ENCODE results near the gene KHDRBS1. TPM values are rescaled to one million over a fixed set of nuclear protein-coding genes. Genes with fewer than 3 reads are reported as not detected.
"Not testable (repeated sequence)": the region's sequence is repeated elsewhere in the genome, so short reads cannot be mapped to it uniquely, and the experiment has no call there.

KHDRBS1 gene
- total RNA-seq, 1 donor from 2014 or later = 79.5 TPM

- DNase-seq = no peak
- no peaks in the 10 kb centered on the region for H3K36me3 ChIP-seq
- H3K27ac ChIP-seq = peak overlapping the region; percentile 37
- H3K27me3 ChIP-seq (ENCODE audit: low read depth) = no peaks in the 10 kb centered on the region
- no peak overlapping the region for H3K4me3 ChIP-seq
- TF ChIP-seq, protein P1, sequence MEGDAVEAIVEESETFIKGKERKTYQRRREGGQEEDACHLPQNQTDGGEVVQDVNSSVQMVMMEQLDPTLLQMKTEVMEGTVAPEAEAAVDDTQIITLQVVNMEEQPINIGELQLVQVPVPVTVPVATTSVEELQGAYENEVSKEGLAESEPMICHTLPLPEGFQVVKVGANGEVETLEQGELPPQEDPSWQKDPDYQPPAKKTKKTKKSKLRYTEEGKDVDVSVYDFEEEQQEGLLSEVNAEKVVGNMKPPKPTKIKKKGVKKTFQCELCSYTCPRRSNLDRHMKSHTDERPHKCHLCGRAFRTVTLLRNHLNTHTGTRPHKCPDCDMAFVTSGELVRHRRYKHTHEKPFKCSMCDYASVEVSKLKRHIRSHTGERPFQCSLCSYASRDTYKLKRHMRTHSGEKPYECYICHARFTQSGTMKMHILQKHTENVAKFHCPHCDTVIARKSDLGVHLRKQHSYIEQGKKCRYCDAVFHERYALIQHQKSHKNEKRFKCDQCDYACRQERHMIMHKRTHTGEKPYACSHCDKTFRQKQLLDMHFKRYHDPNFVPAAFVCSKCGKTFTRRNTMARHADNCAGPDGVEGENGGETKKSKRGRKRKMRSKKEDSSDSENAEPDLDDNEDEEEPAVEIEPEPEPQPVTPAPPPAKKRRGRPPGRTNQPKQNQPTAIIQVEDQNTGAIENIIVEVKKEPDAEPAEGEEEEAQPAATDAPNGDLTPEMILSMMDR (IDR thresholded peaks at IDR 0.05) = no peak
- peak; percentile 52 to 74 for ATAC-seq
- H3K9me3 ChIP-seq = no peaks in the 10 kb centered on the region
- peaks cover 11% of the 10 kb centered on the region for H3K4me1 ChIP-seq
- intact Hi-C loops (cut with DNase I) = no loop called here
These were observed 28.2 kb upstream of the KHDRBS1 start for GRCh38 chr1:31985430-31985829.

DNA sequence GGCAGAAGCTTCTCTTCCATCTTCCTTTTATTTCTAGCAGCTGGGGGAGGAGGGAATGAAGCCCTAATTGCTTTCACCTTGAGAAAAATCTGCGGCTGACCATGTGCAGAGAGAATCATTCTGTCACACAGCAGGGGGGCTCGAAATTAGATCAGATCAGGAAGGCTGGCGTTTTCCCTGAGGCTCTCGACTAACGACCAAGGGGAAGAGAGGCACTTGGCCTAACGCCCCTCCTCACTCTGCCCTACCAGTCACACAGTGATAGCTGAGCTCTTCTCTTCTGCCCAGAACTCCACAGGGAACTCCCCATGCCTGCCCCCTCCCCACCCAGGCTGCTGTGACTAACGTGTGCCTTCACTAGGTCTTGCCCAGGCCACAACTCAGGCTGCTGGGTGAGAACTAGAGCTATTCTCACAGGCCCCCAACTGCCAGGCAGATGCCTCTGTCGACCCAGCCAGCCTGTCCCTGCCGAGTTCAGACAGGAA is 26.5 kb upstream of the KHDRBS1 start:
- no peak for DNase-seq
- H3K9me3 ChIP-seq = no peaks in the 10 kb centered on the region

GRCh38 chr1:31989964-31990363 is 23.7 kb upstream of the KHDRBS1 start:
- Histone ChIP-seq H3K9me3 (no peaks in the 10 kb centered on the region), H3K36me3 (no peaks in the 10 kb centered on the region), H3K4me1 (peaks cover 6% of the 10 kb centered on the region), H3K27ac (no peak overlapping the region), H3K27me3 (ENCODE audit: low read depth) (no peaks in the 10 kb centered on the region), H3K4me3 (no peak overlapping the region)
- intact Hi-C loops (cut with DNase I) = no loop called here
- DNase-seq = no peak
- TF ChIP-seq, protein P1 (IDR thresholded peaks at IDR 0.05) = no peak
- ATAC-seq = no peak

More for the DNA sequence above, 26.5 kb upstream of the KHDRBS1 start:
- no peaks in the 10 kb centered on the region for H3K36me3 ChIP-seq
- TF ChIP-seq, protein P1 (IDR thresholded peaks at IDR 0.05) = no peak
- intact Hi-C loops (cut with DNase I) = no loop called here
- ATAC-seq = no peak
- H3K4me3 ChIP-seq = no peak overlapping the region
- H3K27me3 ChIP-seq (ENCODE audit: low read depth) = no peaks in the 10 kb centered on the region
- no peak overlapping the region for H3K27ac ChIP-seq
- H3K4me1 ChIP-seq = peaks cover 11% of the 10 kb centered on the region

DNA sequence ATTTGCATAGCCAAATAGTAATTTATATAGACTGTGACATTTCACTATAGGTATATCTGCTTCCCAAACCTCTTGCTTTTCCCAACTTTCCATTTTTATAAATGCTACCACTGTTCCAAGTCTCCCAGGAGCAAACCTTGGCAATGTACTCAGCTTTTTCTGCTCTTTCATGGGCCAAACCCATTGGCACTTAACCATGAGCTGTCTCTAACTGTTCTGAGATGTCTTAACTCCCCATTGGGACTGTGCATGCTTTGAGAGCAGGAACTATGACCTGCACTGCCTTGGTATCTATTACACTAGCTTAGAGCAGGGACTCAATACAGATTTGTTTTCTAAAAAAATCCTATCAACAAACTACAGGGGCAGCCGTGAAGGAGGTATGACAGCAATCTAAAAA is 22.5 kb upstream of the KHDRBS1 start:
- DNase-seq (no peak), ATAC-seq (no peak)
- no peaks in the 10 kb centered on the region for H3K27me3 ChIP-seq (ENCODE audit: low read depth)
- no peak overlapping the region for H3K4me3 ChIP-seq
- H3K36me3 ChIP-seq = no peaks in the 10 kb centered on the region
- intact Hi-C loops (cut with DNase I) = no loop called here
- TF ChIP-seq, protein P1 (IDR thresholded peaks at IDR 0.05) = no peak
- H3K27ac ChIP-seq = no peak overlapping the region
- no peaks in the 10 kb centered on the region for H3K4me1 ChIP-seq
- H3K9me3 ChIP-seq = no peaks in the 10 kb centered on the region

GRCh38 chr1:31995263-31995662 is 18.4 kb upstream of the KHDRBS1 start:
- ATAC-seq (no peak), DNase-seq (no peak)
- intact Hi-C loops (cut with DNase I) = no loop called here
- no peaks in the 10 kb centered on the region for H3K27me3 ChIP-seq (ENCODE audit: low read depth)
- no peaks in the 10 kb centered on the region for H3K36me3 ChIP-seq
- no peaks in the 10 kb centered on the region for H3K9me3 ChIP-seq
- no peak overlapping the region for H3K27ac ChIP-seq
- no peaks in the 10 kb centered on the region for H3K4me1 ChIP-seq
- H3K4me3 ChIP-seq = no peak overlapping the region
- TF ChIP-seq, protein P1 (IDR thresholded peaks at IDR 0.05) = no peak

GRCh38 chr1:31996121-31996520 is 17.5 kb upstream of the KHDRBS1 start:
- ATAC-seq; H3K9me3 ChIP-seq; DNase-seq; H3K27ac ChIP-seq; H3K4me1 ChIP-seq; intact Hi-C loops (cut with DNase I); H3K36me3 ChIP-seq; H3K27me3 ChIP-seq (ENCODE audit: low read depth); H3K4me3 ChIP-seq: not testable (repeated sequence)
